ENCODE measurements around the gene TMEM174. TPM values are rescaled to one million over a fixed set of nuclear protein-coding genes. Genes with fewer than 3 reads are reported as not detected.
"Not testable (repeated sequence)": the region's sequence is repeated elsewhere in the genome, so short reads cannot be mapped to it uniquely, and the experiment has no call there.

Gene TMEM174
- total RNA-seq, 1 donor from 2014 or later, result not detected

DNA sequence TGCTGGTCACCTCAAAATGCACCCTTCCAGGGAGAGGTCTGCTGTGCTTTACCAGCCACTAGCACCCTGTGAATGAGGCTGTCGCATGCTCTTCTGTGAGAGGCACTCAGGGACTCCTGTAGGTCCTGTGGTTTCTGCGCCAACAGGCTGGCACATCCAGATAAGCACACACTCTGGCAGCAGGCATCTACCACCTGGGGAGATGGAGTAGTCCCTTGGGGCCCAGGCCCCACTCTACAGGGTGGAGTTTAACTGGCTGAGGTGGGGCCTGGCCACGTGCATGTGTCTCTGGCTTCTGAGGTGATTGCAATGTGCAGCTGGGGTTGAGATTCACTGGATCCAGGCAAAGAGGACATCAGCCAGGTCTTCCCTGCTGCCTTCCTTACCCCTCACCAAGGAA is 32.3 kb downstream of the TMEM174 start:
- Mint-ChIP-seq H3K4me3 (ENCODE audit: unreplicated experiment) (no peak overlapping the region), H3K27me3 (ENCODE audit: low read depth, unreplicated experiment) (peaks cover 55% of the 10 kb centered on the region), H3K4me1 (ENCODE audit: low read depth, unreplicated experiment) (no peaks in the 10 kb centered on the region), H3K9me3 (ENCODE audit: unreplicated experiment) (peaks cover 25% of the 10 kb centered on the region), H3K27ac (ENCODE audit: unreplicated experiment) (no peak overlapping the region), H3K36me3 (ENCODE audit: low read depth, unreplicated experiment) (peaks cover 6% of the 10 kb centered on the region)
- no peak overlapping the region for H2AFZ ChIP-seq (ENCODE audit: low read depth, low read length)
- no peak overlapping the region for H3K27ac ChIP-seq (ENCODE audit: low read depth, low read length)
- no peak overlapping the region for H3K4me2 ChIP-seq (ENCODE audit: low read length)
- no peaks in the 10 kb centered on the region for H3K79me2 ChIP-seq (ENCODE audit: insufficient read depth, low read length)
- no peaks in the 10 kb centered on the region for H3K4me1 ChIP-seq (ENCODE audit: insufficient read depth, low read length)
- no peak for TF ChIP-seq CTCF (IDR thresholded peaks at IDR 0.05; ENCODE audit: insufficient read depth, low read depth, low read length)
- TF ChIP-seq EZH2 (IDR thresholded peaks at IDR 0.05; ENCODE audit: insufficient read depth, low read length), result no peak
- peaks cover 6% of the 10 kb centered on the region for H3K27me3 ChIP-seq (ENCODE audit: insufficient read depth, low read length)
- H3K4me3 ChIP-seq (ENCODE audit: insufficient read depth, low read depth, low read length), result no peak overlapping the region
- FAIRE-seq, result no peak
- no peaks in the 10 kb centered on the region for H3K36me3 ChIP-seq (ENCODE audit: insufficient read depth, low read length)
- no peak overlapping the region for H3K9ac ChIP-seq (ENCODE audit: low read length)
- no peaks in the 10 kb centered on the region for H4K20me1 ChIP-seq (ENCODE audit: insufficient read depth, low read length)
- no peak for DNase-seq (ENCODE audit: low read depth)
- peaks cover 3% of the 10 kb centered on the region for H3K9me3 ChIP-seq (ENCODE audit: insufficient read depth, low read depth, low read length)

GRCh38 chr5:73207239-73207638 is 34.2 kb downstream of the TMEM174 start:
- not testable (repeated sequence) for DNase-seq (ENCODE audit: low read depth); H3K79me2 ChIP-seq (ENCODE audit: insufficient read depth, low read length); H3K27me3 ChIP-seq (ENCODE audit: insufficient read depth, low read length); H3K36me3 ChIP-seq (ENCODE audit: insufficient read depth, low read length); H3K4me1 ChIP-seq (ENCODE audit: insufficient read depth, low read length); H3K4me3 Mint-ChIP-seq (ENCODE audit: unreplicated experiment); H3K4me3 ChIP-seq (ENCODE audit: insufficient read depth, low read depth, low read length); H3K27ac Mint-ChIP-seq (ENCODE audit: unreplicated experiment); H3K27ac ChIP-seq (ENCODE audit: low read depth, low read length); H4K20me1 ChIP-seq (ENCODE audit: insufficient read depth, low read length); H3K9ac ChIP-seq (ENCODE audit: low read length); H3K36me3 Mint-ChIP-seq (ENCODE audit: low read depth, unreplicated experiment); H3K4me2 ChIP-seq (ENCODE audit: low read length); H3K9me3 ChIP-seq (ENCODE audit: insufficient read depth, low read depth, low read length); FAIRE-seq; H2AFZ ChIP-seq (ENCODE audit: low read depth, low read length); H3K4me1 Mint-ChIP-seq (ENCODE audit: low read depth, unreplicated experiment)
- Mint-ChIP-seq H3K9me3 (ENCODE audit: unreplicated experiment) (peaks cover 36% of the 10 kb centered on the region), H3K27me3 (ENCODE audit: low read depth, unreplicated experiment) (peaks cover 56% of the 10 kb centered on the region)

GRCh38 chr5:73209075-73209474 is 36.1 kb downstream of the TMEM174 start:
- H3K27ac Mint-ChIP-seq (ENCODE audit: unreplicated experiment); H3K4me1 ChIP-seq (ENCODE audit: insufficient read depth, low read length); H3K36me3 Mint-ChIP-seq (ENCODE audit: low read depth, unreplicated experiment); FAIRE-seq; H3K36me3 ChIP-seq (ENCODE audit: insufficient read depth, low read length); H3K27ac ChIP-seq (ENCODE audit: low read depth, low read length); DNase-seq (ENCODE audit: low read depth); H3K79me2 ChIP-seq (ENCODE audit: insufficient read depth, low read length); H3K27me3 ChIP-seq (ENCODE audit: insufficient read depth, low read length); H2AFZ ChIP-seq (ENCODE audit: low read depth, low read length); H3K9me3 ChIP-seq (ENCODE audit: insufficient read depth, low read depth, low read length); H3K4me2 ChIP-seq (ENCODE audit: low read length); H4K20me1 ChIP-seq (ENCODE audit: insufficient read depth, low read length); H3K4me1 Mint-ChIP-seq (ENCODE audit: low read depth, unreplicated experiment); H3K9ac ChIP-seq (ENCODE audit: low read length); H3K4me3 ChIP-seq (ENCODE audit: insufficient read depth, low read depth, low read length); H3K4me3 Mint-ChIP-seq (ENCODE audit: unreplicated experiment): not testable (repeated sequence)
- Mint-ChIP-seq H3K27me3 (ENCODE audit: low read depth, unreplicated experiment) (peaks cover 55% of the 10 kb centered on the region), H3K9me3 (ENCODE audit: unreplicated experiment) (peaks cover 34% of the 10 kb centered on the region)

DNA sequence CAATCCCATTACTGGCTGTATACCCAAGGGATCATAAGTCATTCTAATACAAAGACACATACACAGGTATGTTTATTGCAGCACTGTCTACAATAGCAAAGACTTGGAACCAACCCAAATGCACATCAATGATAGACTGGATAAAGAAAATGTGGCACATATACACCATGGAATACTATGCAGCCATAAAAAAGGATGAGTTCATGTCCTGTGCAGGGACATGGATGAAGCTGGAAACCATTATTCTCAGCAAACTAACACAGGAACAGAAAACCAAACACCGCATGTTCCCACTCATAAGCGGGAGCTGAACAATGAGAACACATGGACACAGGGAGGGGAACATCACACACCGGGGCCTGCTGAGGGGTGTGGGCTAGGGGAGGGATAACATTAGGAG is 39.7 kb downstream of the TMEM174 start:
- not testable (repeated sequence) for H3K27me3 ChIP-seq (ENCODE audit: insufficient read depth, low read length); DNase-seq (ENCODE audit: low read depth); H3K79me2 ChIP-seq (ENCODE audit: insufficient read depth, low read length); H3K36me3 Mint-ChIP-seq (ENCODE audit: low read depth, unreplicated experiment); H2AFZ ChIP-seq (ENCODE audit: low read depth, low read length); H3K4me1 Mint-ChIP-seq (ENCODE audit: low read depth, unreplicated experiment); H3K9me3 ChIP-seq (ENCODE audit: insufficient read depth, low read depth, low read length); H3K27ac ChIP-seq (ENCODE audit: low read depth, low read length); FAIRE-seq; H4K20me1 ChIP-seq (ENCODE audit: insufficient read depth, low read length); H3K27ac Mint-ChIP-seq (ENCODE audit: unreplicated experiment); H3K4me2 ChIP-seq (ENCODE audit: low read length); H3K4me3 Mint-ChIP-seq (ENCODE audit: unreplicated experiment); H3K9ac ChIP-seq (ENCODE audit: low read length); H3K36me3 ChIP-seq (ENCODE audit: insufficient read depth, low read length); H3K4me3 ChIP-seq (ENCODE audit: insufficient read depth, low read depth, low read length)
- peaks cover 22% of the 10 kb centered on the region for H3K4me1 ChIP-seq (ENCODE audit: insufficient read depth, low read length)
- Mint-ChIP-seq H3K27me3 (ENCODE audit: low read depth, unreplicated experiment) (peaks cover 55% of the 10 kb centered on the region), H3K9me3 (ENCODE audit: unreplicated experiment) (peaks cover 32% of the 10 kb centered on the region)

All from astrocyte (in vitro differentiated cells and primary cell).